HCT116 (cell line): Measurements from ENCODE around the gene TMUB1. TPM values are rescaled to one million over a fixed set of nuclear protein-coding genes. Genes with fewer than 3 reads are reported as not detected.

Experiments used
- ATAC-seq: fragments of 200-7000 bp; cut with Tn5 transposase; 2 replicates; pipeline ENCODE4 v1.9.1; 2020; ENCODE audit warnings: mild to moderate bottlenecking, moderate library complexity
- BruUV-seq: library from RNA; stranded (reverse); fragments of 400-500 nt; replicated peaks from 2 replicates; lab custom pipeline; 2021; lab: Mats Ljungman, UMichigan
- CTCF ChIA-PET: fragments of 300-600 bp; sonication (Branson Sonifier 250); formaldehyde crosslinking; loops from one replicate; lab custom pipeline; 2021; ENCODE audit warnings: antibody characterized with exemption; lab: Charles Lee
- POLR2A ChIA-PET: fragments of 300-600, 350-600 bp; sonication (Branson Sonifier 250); formaldehyde crosslinking; loops from one replicate; lab custom pipeline; 2021; ENCODE audit warnings: antibody characterized with exemption; lab: Charles Lee
- RAD21 ChIA-PET, 2 experiments: fragments of 300-600 bp; sonication (Branson Sonifier 250); formaldehyde crosslinking; loops; one replicate each; lab custom pipeline; 2023; ENCODE audit warnings: low total read pairs in 2 of 2; ENCODE audit not compliant: uncharacterized antibody in 2 of 2, unreplicated experiment in 2 of 2, low non-redundant PET in 1 of 2; lab: Charles Lee
- DNase-seq: peaks from one replicate; pipeline ENCODE4 v3.0.0-alpha.2; 2010; ENCODE audit warnings: low read depth, low spot score
- H2AFZ ChIP-seq: fragments of 200-600 bp; shearing (Covaris generic), sonication (generic); 2 replicates; pipeline ENCODE4 v1.6.1; 2017; ENCODE audit warnings: low read depth, mixed run types, mixed read lengths, antibody characterized with exemption, low read length; ENCODE audit not compliant: poor library complexity, severe bottlenecking
- H3K27ac ChIP-seq: 2 replicates; pipeline ENCODE4 v1.5.1; 2012; ENCODE audit warnings: low read depth, low read length
- H3K27me3 ChIP-seq: fragments of 200-600 bp; sonication (generic); 2 replicates; pipeline ENCODE4 v1.6.1; 2016; ENCODE audit warnings: mixed run types, low read length, mixed read lengths; ENCODE audit not compliant: insufficient read depth
- H3K36me3 ChIP-seq, 2 experiments: fragments of 200-500 bp in 1 of 2; fragments of 200-600 bp in 1 of 2; sonication (Bioruptor generic) in 1 of 2; sonication (generic) in 1 of 2; 2 replicates each; pipeline versions ENCODE4 v1.5.1 to v1.6.1; 2014 to 2016; ENCODE audit warnings: low read length in 2 of 2, inconsistent platforms in 1 of 2, mixed read lengths in 1 of 2, mixed run types in 1 of 2; ENCODE audit not compliant: insufficient read depth in 2 of 2, control insufficient read depth in 1 of 2
- H3K4me1 ChIP-seq, 2 experiments: fragments of 200-600 bp in 1 of 2; sonication (generic) in 1 of 2; 2 replicates each; pipeline versions ENCODE4 v1.5.1 to v1.6.1; 2012 to 2017; ENCODE audit warnings: low read length in 2 of 2, inconsistent platforms in 1 of 2, mild to moderate bottlenecking in 1 of 2, mixed read lengths in 1 of 2, mixed run types in 1 of 2, moderate library complexity in 1 of 2; ENCODE audit not compliant: insufficient read depth in 2 of 2, control insufficient read depth in 1 of 2
- H3K4me2 ChIP-seq: fragments of 200-600 bp; sonication (generic); 2 replicates; pipeline ENCODE4 v1.6.1; 2017; ENCODE audit warnings: mixed run types, low read length, mixed read lengths
- H3K4me3 ChIP-seq, 2 experiments: fragments of 200-600 bp in 1 of 2; sonication (generic) in 1 of 2; replicated peaks in 1 of 2; 2 replicates each; pipeline ENCODE4 v1.5.1; 2011 to 2016; ENCODE audit warnings: low read length in 2 of 2, control low read depth in 1 of 2, low read depth in 1 of 2, mild to moderate bottlenecking in 1 of 2, mixed read lengths in 1 of 2, mixed run types in 1 of 2
- H3K79me2 ChIP-seq: fragments of 200-600 bp; sonication (generic); 2 replicates; pipeline ENCODE4 v1.6.1; 2017; ENCODE audit warnings: mild to moderate bottlenecking, mixed run types, low read length, moderate library complexity, mixed read lengths; ENCODE audit not compliant: insufficient read depth
- H3K9ac ChIP-seq: fragments of 200-600 bp; sonication (generic); 2 replicates; pipeline ENCODE4 v1.6.1; 2016; ENCODE audit warnings: low read length, mixed read lengths
- H3K9me2 ChIP-seq: fragments of 200-600 bp; sonication (generic), shearing (Covaris generic); 2 replicates; pipeline ENCODE4 v1.6.1; 2017; ENCODE audit warnings: mixed run types, mild to moderate bottlenecking, moderate library complexity; ENCODE audit not compliant: insufficient read depth
- H3K9me3 ChIP-seq, 2 experiments: fragments of 200-500 bp in 1 of 2; fragments of 200-600 bp in 1 of 2; sonication (Bioruptor generic) in 1 of 2; sonication (generic) in 1 of 2; 2 replicates each; pipeline ENCODE4 v1.6.1; 2014 to 2017; ENCODE audit warnings: low read length in 2 of 2, mixed read lengths in 2 of 2, inconsistent platforms in 1 of 2, low read depth in 1 of 2, mild to moderate bottlenecking in 1 of 2, mixed run types in 1 of 2, moderate library complexity in 1 of 2; ENCODE audit not compliant: control insufficient read depth in 1 of 2, insufficient read depth in 1 of 2
- H4K20me1 ChIP-seq: fragments of 200-600 bp; sonication (generic), shearing (Covaris generic); 2 replicates; pipeline ENCODE4 v1.6.1; 2017; ENCODE audit warnings: mixed run types, mild to moderate bottlenecking, moderate library complexity; ENCODE audit not compliant: insufficient read depth
- ATF3 ChIP-seq: IDR thresholded peaks from 2 replicates; pipeline ENCODE4 v1.6.1; 2012
- CBX3 ChIP-seq: IDR thresholded peaks from 2 replicates; pipeline ENCODE4 v1.6.1; 2012; ENCODE audit warnings: low read depth
- CTCF ChIP-seq, 3 experiments: fragments of 200-600 bp in 1 of 3; sonication (generic) in 1 of 3; IDR thresholded peaks in 2 of 3; conservative IDR thresholded peaks in 1 of 3; 2 replicates each; pipeline ENCODE4 v1.5.1; 2012 to 2017; ENCODE audit warnings: low read depth in 2 of 3, low read length in 2 of 3, antibody characterized with exemption in 1 of 3, borderline replicate concordance in 1 of 3, control low read depth in 1 of 3, mild to moderate bottlenecking in 1 of 3, mixed read lengths in 1 of 3, mixed run types in 1 of 3, moderate library complexity in 1 of 3; ENCODE audit not compliant: insufficient read depth in 1 of 3
- EGR1 ChIP-seq: IDR thresholded peaks from 2 replicates; pipeline ENCODE4 v1.6.1; 2012; ENCODE audit warnings: low read depth
- EZH2 ChIP-seq: fragments of 200-600 bp; sonication (generic); IDR thresholded peaks from 2 replicates; pipeline ENCODE4 v1.6.1; 2017; ENCODE audit warnings: antibody characterized with exemption, mixed run types
- POLR2A ChIP-seq: IDR thresholded peaks from 2 replicates; pipeline ENCODE4 v1.7.0; 2011; ENCODE audit warnings: borderline replicate concordance; ENCODE audit not compliant: insufficient read depth, insufficient read length; ENCODE audit errors: extremely low read depth
- RAD21 ChIP-seq: IDR thresholded peaks from 2 replicates; pipeline ENCODE4 v1.6.1; 2012; ENCODE audit warnings: low read depth, mild to moderate bottlenecking
- ZFX ChIP-seq: fragments of 450-650 bp; IDR thresholded peaks from 2 replicates; pipeline ENCODE4 v1.6.1; 2017
- ZNF274 ChIP-seq: fragments of 200-500 bp; sonication (Bioruptor generic); IDR thresholded peaks from 2 replicates; pipeline ENCODE4 v1.6.1; 2014; ENCODE audit warnings: mild to moderate bottlenecking, low read depth, low read length, inconsistent platforms
- intact Hi-C: fragments of 100-400 bp; cut with micrococcal nuclease; formaldehyde crosslinking; loops from 2 replicates; pipeline ENCODE4 v1.10.0; 2022
- total RNA-seq: library from RNA; stranded (reverse); gene quantifications from one replicate; pipeline ENCODE4 v1.2.1, GENCODE V29; 2021; ENCODE audit not compliant: unreplicated experiment

Gene TMUB1
- total RNA-seq, 1 experiment from 2014 or later = 75.8 TPM

- RAD21 ChIA-PET = interaction anchor here in 1 of 2 experiments (0.7 kb wide), 1 partner anchor 135 kb away, joined by 3 read pairs; no protein-coding TSS in a partner anchor
- peaks cover 79% of the 10 kb centered on the region for H3K79me2 ChIP-seq
- no peaks in the 10 kb centered on the region; the same call in 1 of the 2 replicates for H4K20me1 ChIP-seq
- ATAC-seq (peak; percentile 7), DNase-seq (no peak)
- BruUV-seq = no TSS peak
- peak overlapping the region; percentile 82 for H3K27ac ChIP-seq
- POLR2A ChIA-PET = interaction anchor here (1.1 kb wide), 1 partner anchor 34 kb away, joined by 3 read pairs; the partner anchor contains the start of gene FASTK
- peak overlapping the region; percentile 42 to 53 for H3K4me3 ChIP-seq
- H3K36me3 ChIP-seq = peaks cover 4 to 13% of the 10 kb centered on the region in 2 experiments; a peak in 3 of 4 replicates
- H3K9me3 ChIP-seq = no peaks in the 10 kb centered on the region
- H2AFZ ChIP-seq = no peak overlapping the region
- H3K4me1 ChIP-seq = peaks cover 33 to 66% of the 10 kb centered on the region in 2 experiments
- no peak for TF ChIP-seq ATF3
- TF ChIP-seq ZFX = no peak
- TF ChIP-seq RAD21 = no peak
- no peak for TF ChIP-seq POLR2A
- TF ChIP-seq ZNF274 = no peak
- TF ChIP-seq CTCF (IDR thresholded peaks at IDR 0.05 in 2 of 3, conservative IDR thresholded peaks at IDR 0.05 in 1 of 3; ENCODE audit: borderline replicate concordance in 1 of 3, insufficient read depth in 1 of 3, low read depth in 2 of 3, low read length in 2 of 3) = no peak
- no peak for TF ChIP-seq EZH2
- TF ChIP-seq EGR1 = no peak
- TF ChIP-seq CBX3 = no peak
- peak overlapping the region; percentile 58 for H3K9ac ChIP-seq
- H3K9me2 ChIP-seq = no peaks in the 10 kb centered on the region
- intact Hi-C loops = loop anchor here (5.0 kb wide), 2 partner anchors 87 to 337 kb away; partner anchors contain the start of gene ABCB8
- no peaks in the 10 kb centered on the region for H3K27me3 ChIP-seq
- CTCF ChIA-PET = interaction anchor here (1.0 to 4.3 kb wide), 4 partner anchors 9 to 216 kb away, joined by 3 to 18 read pairs (median 4); partner anchors contain the start of gene ABCB8
- H3K4me2 ChIP-seq = peak overlapping the region; percentile 88
Measured at GRCh38 chr7:151114151-151115090, 31.1 kb upstream of the TMUB1 start.
